GM23338 (cell line): ENCODE measurements around the gene AGO1.

Source experiments
- CREB1 ChIP-seq: fragments of 250-450 bp; sonication (Bioruptor Pico); IDR thresholded peaks from 2 replicates; pipeline ENCODE4 v1.5.0; 2020; ENCODE audit warnings: low read depth, mild to moderate bottlenecking, moderate library complexity
- CTCF ChIP-seq, 2 experiments: fragments of 200-600 bp in 1 of 2; sonication (generic) in 1 of 2; conservative IDR thresholded peaks; 2 replicates each; pipeline versions ENCODE4 v1.5.1 to v1.6.1; 2016 to 2017; ENCODE audit warnings: antibody characterized with exemption in 2 of 2, low read depth in 2 of 2, mild to moderate bottlenecking in 2 of 2, moderate library complexity in 1 of 2
- EZH2 ChIP-seq: fragments of 200-600 bp; sonication (generic); IDR thresholded peaks from one replicate; pipeline ENCODE4 v1.8.0; 2017; ENCODE audit warnings: antibody characterized with exemption, mild to moderate bottlenecking, low read depth; ENCODE audit not compliant: unreplicated experiment
- POLR2AphosphoS5 ChIP-seq: IDR thresholded peaks from 2 replicates; pipeline ENCODE4 v1.6.1; 2016; ENCODE audit warnings: antibody characterized with exemption, low read depth
- ZNF462 ChIP-seq: fragments of 250-450 bp; sonication (Bioruptor Pico); IDR thresholded peaks from 2 replicates; pipeline ENCODE4 v1.5.0; 2020; ENCODE audit warnings: mild to moderate bottlenecking, moderate library complexity
- TF ChIP-seq, protein P1 (sequence below): IDR thresholded peaks from one replicate; pipeline ENCODE4 v1.6.1; 2018; ENCODE audit warnings: antibody characterized with exemption; ENCODE audit not compliant: unreplicated experiment

- TF ChIP-seq EZH2 (no peak), CTCF (conservative IDR thresholded peaks at IDR 0.05; ENCODE audit: low read depth in 2 of 2) (no peak), POLR2AphosphoS5 (no peak), ZNF462 (CRISPR knock-in tag) (no peak), CREB1 (CRISPR knock-in tag) (no peak)
- TF ChIP-seq, protein P1, sequence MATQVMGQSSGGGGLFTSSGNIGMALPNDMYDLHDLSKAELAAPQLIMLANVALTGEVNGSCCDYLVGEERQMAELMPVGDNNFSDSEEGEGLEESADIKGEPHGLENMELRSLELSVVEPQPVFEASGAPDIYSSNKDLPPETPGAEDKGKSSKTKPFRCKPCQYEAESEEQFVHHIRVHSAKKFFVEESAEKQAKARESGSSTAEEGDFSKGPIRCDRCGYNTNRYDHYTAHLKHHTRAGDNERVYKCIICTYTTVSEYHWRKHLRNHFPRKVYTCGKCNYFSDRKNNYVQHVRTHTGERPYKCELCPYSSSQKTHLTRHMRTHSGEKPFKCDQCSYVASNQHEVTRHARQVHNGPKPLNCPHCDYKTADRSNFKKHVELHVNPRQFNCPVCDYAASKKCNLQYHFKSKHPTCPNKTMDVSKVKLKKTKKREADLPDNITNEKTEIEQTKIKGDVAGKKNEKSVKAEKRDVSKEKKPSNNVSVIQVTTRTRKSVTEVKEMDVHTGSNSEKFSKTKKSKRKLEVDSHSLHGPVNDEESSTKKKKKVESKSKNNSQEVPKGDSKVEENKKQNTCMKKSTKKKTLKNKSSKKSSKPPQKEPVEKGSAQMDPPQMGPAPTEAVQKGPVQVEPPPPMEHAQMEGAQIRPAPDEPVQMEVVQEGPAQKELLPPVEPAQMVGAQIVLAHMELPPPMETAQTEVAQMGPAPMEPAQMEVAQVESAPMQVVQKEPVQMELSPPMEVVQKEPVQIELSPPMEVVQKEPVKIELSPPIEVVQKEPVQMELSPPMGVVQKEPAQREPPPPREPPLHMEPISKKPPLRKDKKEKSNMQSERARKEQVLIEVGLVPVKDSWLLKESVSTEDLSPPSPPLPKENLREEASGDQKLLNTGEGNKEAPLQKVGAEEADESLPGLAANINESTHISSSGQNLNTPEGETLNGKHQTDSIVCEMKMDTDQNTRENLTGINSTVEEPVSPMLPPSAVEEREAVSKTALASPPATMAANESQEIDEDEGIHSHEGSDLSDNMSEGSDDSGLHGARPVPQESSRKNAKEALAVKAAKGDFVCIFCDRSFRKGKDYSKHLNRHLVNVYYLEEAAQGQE = no peak
Measured at GRCh38 chr1:35939484-35939883, 56.5 kb downstream of the AGO1 start.
